Measurements from ENCODE around the gene NOTCH2.

The NOTCH2 gene

DNA sequence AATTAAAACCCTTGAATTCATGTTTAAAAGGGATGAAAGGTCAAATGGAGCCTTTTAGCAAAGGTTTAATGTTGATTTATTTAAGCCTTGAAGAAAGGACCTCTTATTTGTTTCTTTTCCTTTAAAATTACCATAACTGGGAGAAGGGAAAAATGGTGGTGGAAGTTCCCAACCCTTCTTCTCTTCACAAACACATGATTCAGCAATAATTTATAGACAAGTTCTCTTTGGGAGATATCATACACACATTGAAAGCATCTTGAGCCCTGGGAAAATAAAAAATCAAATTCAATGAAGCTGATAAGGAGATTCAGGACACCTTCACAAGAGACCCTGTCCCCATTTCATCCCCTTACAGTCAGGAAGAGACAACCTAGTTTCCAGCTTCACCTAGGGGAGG, 182.0 kb downstream of the NOTCH2 start:
- DNase-seq = no peak
- no peak overlapping the region for H3K9ac ChIP-seq (ENCODE audit: low read length)

DNA sequence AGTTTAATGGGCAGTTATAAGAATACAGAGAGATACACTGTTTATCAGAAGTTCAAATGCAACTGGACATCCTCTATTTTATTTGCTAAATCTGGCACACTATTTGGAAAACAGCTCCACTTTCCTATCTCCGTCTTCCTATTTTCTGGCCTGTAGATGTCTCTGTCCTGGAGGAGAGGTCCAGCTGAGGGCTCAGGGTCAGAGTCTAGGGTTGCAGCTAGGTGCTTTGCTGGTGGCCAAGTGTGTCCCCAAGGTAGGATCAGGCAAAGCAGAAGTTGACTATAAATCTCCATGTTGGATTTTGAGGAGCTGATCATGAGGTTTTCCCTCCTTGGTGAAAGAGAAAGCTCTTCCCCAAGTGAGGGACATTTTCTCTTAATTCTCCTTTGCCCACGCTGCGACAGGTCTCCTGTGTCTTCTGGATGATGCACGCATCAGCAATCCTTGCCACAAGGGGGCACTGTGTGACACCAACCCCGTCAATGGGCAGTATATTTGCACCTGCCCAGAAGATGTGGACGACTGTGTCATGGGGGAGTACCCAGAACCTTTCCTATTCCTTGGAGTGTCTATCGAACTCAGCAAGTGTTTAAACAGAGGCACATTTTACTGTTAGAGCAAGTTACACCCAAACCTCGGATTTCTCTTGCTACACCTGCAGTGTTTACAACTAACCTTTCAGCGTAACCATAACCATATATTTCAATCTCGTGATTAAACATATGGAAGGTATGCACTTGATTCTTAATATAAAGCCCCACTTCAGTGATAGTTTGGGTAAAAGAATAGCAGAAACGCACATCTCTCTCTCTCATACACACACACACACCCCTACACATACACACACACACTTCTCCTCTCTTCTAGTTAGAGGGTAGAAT, 183.3 kb downstream of the NOTCH2 start:
- no peaks in the 10 kb centered on the region for H3K27me3 ChIP-seq (replicated peaks; ENCODE audit: insufficient read depth, low read length)
- no peak overlapping the region for H3K9ac ChIP-seq (ENCODE audit: low read length)
- H3K4me2 ChIP-seq (ENCODE audit: low read depth, low read length) = no peak overlapping the region
- H2AFZ ChIP-seq (ENCODE audit: low read length) = no peak overlapping the region
- H3K27ac ChIP-seq (ENCODE audit: low read length) = no peak overlapping the region
- no peaks in the 10 kb centered on the region for H3K9me3 ChIP-seq (replicated peaks; ENCODE audit: insufficient read depth, low read length)
- peak; percentile 29 for DNase-seq
- no peaks in the 10 kb centered on the region for H4K20me1 ChIP-seq (ENCODE audit: insufficient read depth, low read length)
- no peaks in the 10 kb centered on the region for H3K4me1 ChIP-seq (ENCODE audit: low read length)
- H3K9me2 ChIP-seq (replicated peaks; ENCODE audit: insufficient read depth, low read length) = no peaks in the 10 kb centered on the region
- H3K36me3 ChIP-seq (replicated peaks; ENCODE audit: insufficient read depth, low read length) = no peaks in the 10 kb centered on the region
- no peaks in the 10 kb centered on the region for H3F3A ChIP-seq (ENCODE audit: insufficient read depth, low read length)
- H3K4me3 ChIP-seq (ENCODE audit: low read length) = no peak overlapping the region
- TF ChIP-seq, protein P1, sequence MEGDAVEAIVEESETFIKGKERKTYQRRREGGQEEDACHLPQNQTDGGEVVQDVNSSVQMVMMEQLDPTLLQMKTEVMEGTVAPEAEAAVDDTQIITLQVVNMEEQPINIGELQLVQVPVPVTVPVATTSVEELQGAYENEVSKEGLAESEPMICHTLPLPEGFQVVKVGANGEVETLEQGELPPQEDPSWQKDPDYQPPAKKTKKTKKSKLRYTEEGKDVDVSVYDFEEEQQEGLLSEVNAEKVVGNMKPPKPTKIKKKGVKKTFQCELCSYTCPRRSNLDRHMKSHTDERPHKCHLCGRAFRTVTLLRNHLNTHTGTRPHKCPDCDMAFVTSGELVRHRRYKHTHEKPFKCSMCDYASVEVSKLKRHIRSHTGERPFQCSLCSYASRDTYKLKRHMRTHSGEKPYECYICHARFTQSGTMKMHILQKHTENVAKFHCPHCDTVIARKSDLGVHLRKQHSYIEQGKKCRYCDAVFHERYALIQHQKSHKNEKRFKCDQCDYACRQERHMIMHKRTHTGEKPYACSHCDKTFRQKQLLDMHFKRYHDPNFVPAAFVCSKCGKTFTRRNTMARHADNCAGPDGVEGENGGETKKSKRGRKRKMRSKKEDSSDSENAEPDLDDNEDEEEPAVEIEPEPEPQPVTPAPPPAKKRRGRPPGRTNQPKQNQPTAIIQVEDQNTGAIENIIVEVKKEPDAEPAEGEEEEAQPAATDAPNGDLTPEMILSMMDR (IDR thresholded peaks at IDR 0.05; ENCODE audit: low read length) = peak; percentile 70
- TF ChIP-seq EZH2phosphoT487 (IDR thresholded peaks at IDR 0.05; ENCODE audit: low read length) = no peak
- no peaks in the 10 kb centered on the region for H3K79me2 ChIP-seq (ENCODE audit: low read length)

More for the DNA sequence above, 182.0 kb downstream of the NOTCH2 start:
- no peaks in the 10 kb centered on the region for H3K79me2 ChIP-seq (ENCODE audit: low read length)
- no peaks in the 10 kb centered on the region for H3K9me3 ChIP-seq (replicated peaks; ENCODE audit: insufficient read depth, low read length)
- no peak overlapping the region for H3K4me3 ChIP-seq (ENCODE audit: low read length)
- H3K4me1 ChIP-seq (ENCODE audit: low read length) = no peaks in the 10 kb centered on the region
- no peak overlapping the region for H2AFZ ChIP-seq (ENCODE audit: low read length)
- TF ChIP-seq EZH2 (optimal IDR thresholded peaks at IDR 0.05; ENCODE audit: low read depth, low read length) (no peak), EZH2phosphoT487 (IDR thresholded peaks at IDR 0.05; ENCODE audit: low read length) (no peak)
- TF ChIP-seq, protein P1 (IDR thresholded peaks at IDR 0.05; ENCODE audit: low read length) = no peak
- no peak overlapping the region for H3K27ac ChIP-seq (ENCODE audit: low read length)
- H3K9me2 ChIP-seq (replicated peaks; ENCODE audit: insufficient read depth, low read length) = no peaks in the 10 kb centered on the region
- H3K27me3 ChIP-seq (replicated peaks; ENCODE audit: insufficient read depth, low read length) = no peaks in the 10 kb centered on the region
- H3K4me2 ChIP-seq (ENCODE audit: low read depth, low read length) = no peak overlapping the region
- no peaks in the 10 kb centered on the region for H3K36me3 ChIP-seq (replicated peaks; ENCODE audit: insufficient read depth, low read length)
- no peaks in the 10 kb centered on the region for H3F3A ChIP-seq (ENCODE audit: insufficient read depth, low read length)
- no peaks in the 10 kb centered on the region for H4K20me1 ChIP-seq (ENCODE audit: insufficient read depth, low read length)

DNA sequence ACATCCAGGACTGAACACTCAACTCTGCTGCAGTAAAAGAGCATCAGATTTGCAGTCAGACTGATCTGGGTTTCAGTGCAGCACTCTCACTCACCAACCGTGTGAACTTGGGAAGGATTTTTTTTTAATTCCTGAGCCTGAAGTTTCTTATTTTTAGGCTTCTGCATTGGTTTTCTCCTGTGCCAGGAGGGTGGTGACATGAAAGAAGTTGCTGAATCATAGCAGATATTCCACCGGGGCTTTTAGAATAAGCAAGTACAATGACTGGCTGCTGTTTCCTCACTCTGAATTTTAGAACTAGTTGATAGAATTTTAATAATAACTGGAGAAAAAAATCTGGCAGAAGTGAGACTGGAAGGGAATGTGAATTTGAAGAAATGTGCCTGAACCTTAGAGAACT, 184.8 kb downstream of the NOTCH2 start:
- no peaks in the 10 kb centered on the region for H3K79me2 ChIP-seq (ENCODE audit: low read length)
- H3F3A ChIP-seq (ENCODE audit: insufficient read depth, low read length) = no peaks in the 10 kb centered on the region

More for the DNA sequence above, 184.8 kb downstream of the NOTCH2 start:
- H3K9ac ChIP-seq (ENCODE audit: low read length) = no peak overlapping the region
- TF ChIP-seq, protein P1 (IDR thresholded peaks at IDR 0.05; ENCODE audit: low read length) = no peak
- TF ChIP-seq EZH2 (optimal IDR thresholded peaks at IDR 0.05; ENCODE audit: low read depth, low read length) = no peak
- no peak for TF ChIP-seq EZH2phosphoT487 (IDR thresholded peaks at IDR 0.05; ENCODE audit: low read length)
- no peak overlapping the region for H3K27ac ChIP-seq (ENCODE audit: low read length)
- no peaks in the 10 kb centered on the region for H3K4me1 ChIP-seq (ENCODE audit: low read length)
- DNase-seq = no peak
- no peaks in the 10 kb centered on the region for H3K36me3 ChIP-seq (replicated peaks; ENCODE audit: insufficient read depth, low read length)
- H2AFZ ChIP-seq (ENCODE audit: low read length) = no peak overlapping the region
- H3K9me3 ChIP-seq (replicated peaks; ENCODE audit: insufficient read depth, low read length) = no peaks in the 10 kb centered on the region
- H3K4me2 ChIP-seq (ENCODE audit: low read depth, low read length) = no peak overlapping the region
- no peaks in the 10 kb centered on the region for H3K27me3 ChIP-seq (replicated peaks; ENCODE audit: insufficient read depth, low read length)
- H4K20me1 ChIP-seq (ENCODE audit: insufficient read depth, low read length) = no peaks in the 10 kb centered on the region
- H3K9me2 ChIP-seq (replicated peaks; ENCODE audit: insufficient read depth, low read length) = no peaks in the 10 kb centered on the region
- no peak overlapping the region for H3K4me3 ChIP-seq (ENCODE audit: low read length)
